NCI-H2227 (cell line): ENCODE results near the gene HCCS.
"Not testable (repeated sequence)": the region's sequence is repeated elsewhere in the genome, so short reads cannot be mapped to it uniquely, and the experiment has no call there.

Experiments
- DNase-seq: peaks from one replicate; lab custom pipeline; 2025; ENCODE audit not compliant: unreplicated experiment; lab: John Stamatoyannopoulos, UW

HCCS gene

GRCh38 chrX:11119313-11119943 is 8.3 kb downstream of the HCCS start:
- no peak for DNase-seq

GRCh38 chrX:11123087-11123486 is 12.0 kb downstream of the HCCS start:
- not testable (repeated sequence) for DNase-seq

DNA sequence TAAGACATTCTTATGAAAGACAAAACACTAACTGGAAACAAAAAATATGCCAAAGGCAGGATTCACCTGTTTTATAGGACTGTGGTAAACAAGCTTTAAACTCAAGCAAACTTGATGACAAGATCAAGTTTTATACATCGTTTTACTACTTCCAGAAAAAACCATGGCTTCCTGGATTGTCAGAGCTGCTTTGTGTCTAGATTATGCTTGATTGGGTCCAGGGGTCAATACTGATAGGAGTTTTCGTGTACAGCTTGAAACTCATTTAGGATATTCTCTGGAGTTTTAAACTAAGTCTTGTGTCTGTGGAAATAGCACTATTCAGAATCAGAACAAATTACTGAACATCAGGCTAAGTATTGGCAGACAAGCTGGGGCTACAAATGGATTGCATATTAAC is 13.0 kb downstream of the HCCS start:
- DNase-seq: no peak

DNA sequence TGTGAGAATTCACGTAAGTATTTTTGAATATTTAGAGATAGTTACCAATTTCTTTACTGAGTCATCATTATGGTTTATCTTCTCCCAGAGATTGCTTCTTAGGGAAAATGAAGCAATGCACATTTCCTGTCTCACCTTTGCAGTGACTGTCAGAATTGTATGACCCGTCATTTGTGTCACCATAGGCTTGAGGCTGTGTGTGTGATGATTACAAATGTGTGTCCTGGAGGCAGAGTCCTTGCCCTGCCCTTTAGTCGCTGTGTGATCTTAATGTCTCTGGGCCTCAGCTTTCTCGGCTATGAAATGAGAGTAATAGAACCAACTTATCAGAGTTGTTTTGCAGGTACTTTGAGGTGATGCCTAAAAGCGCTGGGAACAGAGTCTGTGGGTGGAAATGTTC is 13.9 kb downstream of the HCCS start:
- DNase-seq: no peak

- no peak for DNase-seq
These were observed 18.5 kb downstream of the HCCS start for GRCh38 chrX:11129534-11130105.

DNA sequence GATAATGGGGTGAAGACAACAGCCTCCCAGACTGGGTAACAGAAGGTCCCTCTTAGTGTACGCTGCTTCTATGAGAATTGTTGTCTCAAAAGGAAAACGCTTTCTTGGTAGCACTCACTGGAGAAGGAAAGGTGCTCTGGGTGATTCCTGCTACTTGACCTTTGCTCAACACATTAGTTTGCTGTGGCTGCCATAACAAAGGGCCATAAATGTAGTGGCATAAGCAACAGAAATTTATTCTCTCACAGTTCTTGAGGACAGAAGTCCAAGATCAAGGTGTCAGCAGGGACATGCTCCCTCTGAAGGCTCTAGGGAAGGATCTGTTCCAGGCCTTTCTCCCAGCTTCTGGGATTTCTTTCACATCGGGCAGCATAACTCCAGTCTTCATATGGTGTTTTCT is 19.0 kb downstream of the HCCS start:
- DNase-seq: no peak

- DNase-seq: no peak
These were observed 20.0 kb downstream of the HCCS start for GRCh38 chrX:11131146-11131545.

- no peak for DNase-seq
These were observed 24.5 kb downstream of the HCCS start for GRCh38 chrX:11135564-11136185.

- peak; percentile 45 for DNase-seq
These were observed 26.5 kb downstream of the HCCS start for GRCh38 chrX:11137543-11138139.

GRCh38 chrX:11138498-11139390 is 27.6 kb downstream of the HCCS start:
- DNase-seq: no peak

DNA sequence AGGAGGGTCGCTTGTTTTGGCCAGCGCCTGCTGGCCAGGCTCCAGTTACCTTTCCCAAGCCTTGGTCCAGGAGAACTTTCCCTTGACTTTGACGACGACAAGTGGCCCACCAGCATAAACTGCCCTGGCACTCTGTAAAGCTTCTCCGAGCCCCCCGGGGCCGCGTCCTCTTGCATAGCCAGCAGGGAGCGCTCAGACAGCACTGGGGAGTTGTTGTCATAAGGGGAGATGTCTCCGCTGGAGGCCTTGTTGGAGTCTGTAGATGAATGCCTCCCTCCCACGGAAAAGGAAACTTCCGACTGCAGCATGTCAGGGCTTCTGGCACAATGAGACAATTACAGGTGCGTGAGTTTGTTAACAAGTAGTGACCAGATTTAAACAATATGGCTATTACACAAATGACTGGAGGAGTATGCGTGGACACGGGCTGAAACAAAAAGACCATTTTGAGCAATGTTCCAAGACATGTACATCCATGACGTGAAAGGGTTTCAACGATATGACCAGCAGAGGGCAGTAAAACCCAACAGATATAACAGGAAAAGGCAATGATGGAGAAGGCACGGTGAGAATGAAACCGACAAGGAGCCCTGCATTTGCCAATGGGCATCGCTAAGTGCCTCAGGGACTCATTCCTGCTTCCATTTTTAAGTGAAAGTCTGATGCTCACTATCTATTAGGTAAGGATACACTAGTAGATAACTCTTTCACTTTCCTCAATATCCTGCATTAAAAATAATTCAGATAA is 33.0 kb downstream of the HCCS start:
- DNase-seq: peak; percentile 90

DNA sequence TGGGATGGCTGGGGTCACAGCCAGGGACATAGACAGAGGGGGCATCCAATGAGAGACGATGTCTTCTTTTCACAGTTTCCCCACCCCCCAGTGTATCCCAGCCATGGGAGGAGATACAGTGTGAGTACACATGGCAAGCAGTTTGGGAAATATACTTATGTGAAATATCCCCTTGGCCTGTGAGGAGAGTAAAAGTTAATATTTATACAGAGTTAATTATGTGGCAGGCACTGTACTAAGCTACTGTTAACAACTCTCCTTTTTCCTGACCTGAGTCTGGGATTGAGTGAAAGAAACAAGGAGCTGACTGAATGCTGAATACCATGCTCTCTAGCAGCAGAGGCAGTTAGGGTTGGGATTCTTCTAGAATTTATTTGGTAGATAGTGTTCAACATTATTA is 35.3 kb downstream of the HCCS start:
- no peak for DNase-seq

GRCh38 chrX:11148401-11148800 is 37.3 kb downstream of the HCCS start:
- DNase-seq: no peak

GRCh38 chrX:11151799-11152559 is 40.8 kb downstream of the HCCS start:
- peak; percentile 73 for DNase-seq

DNA sequence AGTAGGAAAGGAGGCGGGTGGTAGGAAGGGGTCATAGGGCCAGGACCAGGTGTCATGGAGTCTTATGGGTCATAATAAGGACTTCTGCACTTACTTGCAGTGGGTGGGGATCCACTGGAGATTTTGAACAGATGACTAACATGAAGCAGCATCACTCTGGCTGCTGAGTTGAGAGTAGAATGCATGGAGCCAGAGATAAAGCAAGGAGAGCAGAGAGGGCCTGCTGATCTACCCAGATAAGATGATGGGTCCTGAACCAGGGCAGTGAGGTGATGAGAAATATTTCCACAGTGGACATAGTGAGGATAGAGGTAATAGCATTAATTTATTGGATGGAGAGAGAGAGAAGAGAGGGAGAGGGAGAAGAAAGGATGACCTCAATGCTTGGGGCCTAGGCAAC is 48.0 kb downstream of the HCCS start:
- DNase-seq: no peak

DNA sequence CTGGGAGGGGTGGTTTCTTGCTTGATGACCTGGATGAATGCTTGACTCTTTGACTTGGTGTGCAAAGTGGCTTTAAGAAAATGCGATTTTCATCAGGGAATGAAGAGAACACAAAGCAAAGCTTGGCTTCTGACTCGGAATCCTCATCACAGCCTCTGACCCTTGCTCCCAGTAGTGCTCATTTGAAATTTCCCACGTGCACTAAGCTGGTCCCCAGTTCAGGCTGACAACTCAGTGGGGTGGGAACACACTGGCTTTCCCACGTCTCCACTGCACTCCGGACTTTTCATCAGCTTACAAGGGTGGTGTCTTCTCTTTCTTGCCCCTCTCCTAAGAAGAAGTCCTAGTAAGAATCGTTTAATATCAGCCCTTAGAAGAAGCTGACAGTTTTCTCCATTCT is 53.3 kb downstream of the HCCS start:
- DNase-seq: no peak

GRCh38 chrX:11171956-11172355 is 60.8 kb downstream of the HCCS start:
- no peak for DNase-seq

- DNase-seq: no peak
These were observed 61.3 kb downstream of the HCCS start for GRCh38 chrX:11172415-11172814.
